HFFc6 (cell line): ENCODE results near the gene TTC7B. TPM values are rescaled to one million over a fixed set of nuclear protein-coding genes. Genes with fewer than 3 reads are reported as not detected.

Experiments
- DNase-seq: peaks from one replicate; pipeline ENCODE4 v3.0.0-alpha.2; 2018
- H3K27ac Mint-ChIP-seq: 2 replicates; pipeline ENCODE4 v1.8.0; 2020; ENCODE audit warnings: mild to moderate bottlenecking, mixed read lengths
- H3K27me3 Mint-ChIP-seq: 2 replicates; pipeline ENCODE4 v1.8.0; 2021; ENCODE audit warnings: mild to moderate bottlenecking, moderate library complexity, mixed read lengths; ENCODE audit not compliant: insufficient read depth
- H3K36me3 Mint-ChIP-seq: 2 replicates; pipeline ENCODE4 v1.8.0; 2021; ENCODE audit warnings: low read depth, mixed read lengths
- H3K4me1 Mint-ChIP-seq: 2 replicates; pipeline ENCODE4 v1.8.0; 2020; ENCODE audit warnings: low read depth, mixed read lengths
- H3K4me3 Mint-ChIP-seq: 2 replicates; pipeline ENCODE4 v1.8.0; 2020; ENCODE audit warnings: mild to moderate bottlenecking, moderate library complexity, mixed read lengths
- H3K9me3 Mint-ChIP-seq: 2 replicates; pipeline ENCODE4 v1.8.0; 2020; ENCODE audit warnings: mild to moderate bottlenecking, mixed read lengths
- total RNA-seq, 6 experiments: library from RNA; stranded (reverse); fragmentation: NEBNext Ultra II Directional; extraction: Animal tissue kit (Norgen Biotek cat#: 25700); gene quantifications; 2 replicates in 1 of 6; 3 replicates in 5 of 6; pipeline ENCODE4 v1.2.3, GENCODE V29; 2021
- TF ChIP-seq, protein P1 (sequence below): fragments of 200-600 bp; sonication (generic); IDR thresholded peaks from 2 replicates; pipeline ENCODE4 v1.5.0; 2021; ENCODE audit warnings: antibody characterized with exemption, mild to moderate bottlenecking

The TTC7B gene
- total RNA-seq, 6 experiments from 2014 or later, result 34.6 to 46.9 (median 40.9) TPM

DNA sequence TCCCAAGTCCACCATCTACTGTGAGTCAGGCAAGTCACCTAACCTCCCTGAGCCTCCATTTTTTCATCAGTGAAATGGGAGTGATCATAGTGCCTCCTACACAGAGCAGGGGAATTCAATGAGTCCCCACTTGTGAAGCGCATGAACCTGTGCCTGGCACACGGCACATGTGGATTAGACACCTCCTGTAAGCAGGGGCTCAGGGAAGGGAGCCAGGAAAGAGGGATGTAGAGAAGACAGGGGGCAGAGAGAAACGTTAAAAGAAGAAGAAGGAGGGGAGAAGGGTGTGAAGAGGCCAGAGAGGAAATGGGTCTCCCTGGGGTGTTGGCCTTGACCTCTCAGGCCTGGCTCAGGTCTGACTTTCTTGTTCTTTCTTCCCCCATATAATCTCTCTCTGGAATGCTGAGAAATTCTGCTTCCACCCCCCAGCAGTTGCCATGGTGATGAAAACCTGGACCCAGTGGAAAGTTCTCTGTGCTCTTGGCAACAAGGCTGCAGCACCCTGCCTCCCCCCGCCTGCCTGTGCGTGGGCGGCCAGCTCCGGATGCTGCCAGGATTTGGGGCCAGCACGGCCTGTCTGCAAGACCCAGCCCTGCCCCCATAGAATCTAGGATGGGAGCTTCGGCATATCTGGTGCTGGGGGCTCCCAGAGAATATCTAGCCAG is 324.9 kb downstream of the TTC7B start:
- TF ChIP-seq, protein P1, sequence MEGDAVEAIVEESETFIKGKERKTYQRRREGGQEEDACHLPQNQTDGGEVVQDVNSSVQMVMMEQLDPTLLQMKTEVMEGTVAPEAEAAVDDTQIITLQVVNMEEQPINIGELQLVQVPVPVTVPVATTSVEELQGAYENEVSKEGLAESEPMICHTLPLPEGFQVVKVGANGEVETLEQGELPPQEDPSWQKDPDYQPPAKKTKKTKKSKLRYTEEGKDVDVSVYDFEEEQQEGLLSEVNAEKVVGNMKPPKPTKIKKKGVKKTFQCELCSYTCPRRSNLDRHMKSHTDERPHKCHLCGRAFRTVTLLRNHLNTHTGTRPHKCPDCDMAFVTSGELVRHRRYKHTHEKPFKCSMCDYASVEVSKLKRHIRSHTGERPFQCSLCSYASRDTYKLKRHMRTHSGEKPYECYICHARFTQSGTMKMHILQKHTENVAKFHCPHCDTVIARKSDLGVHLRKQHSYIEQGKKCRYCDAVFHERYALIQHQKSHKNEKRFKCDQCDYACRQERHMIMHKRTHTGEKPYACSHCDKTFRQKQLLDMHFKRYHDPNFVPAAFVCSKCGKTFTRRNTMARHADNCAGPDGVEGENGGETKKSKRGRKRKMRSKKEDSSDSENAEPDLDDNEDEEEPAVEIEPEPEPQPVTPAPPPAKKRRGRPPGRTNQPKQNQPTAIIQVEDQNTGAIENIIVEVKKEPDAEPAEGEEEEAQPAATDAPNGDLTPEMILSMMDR, result no peak
- Mint-ChIP-seq H3K9me3 (no peaks in the 10 kb centered on the region; the same call in 1 of the 2 replicates), H3K4me1 (peaks cover 18% of the 10 kb centered on the region), H3K36me3 (no peaks in the 10 kb centered on the region), H3K4me3 (peak overlapping the region; percentile 39; the same call in 1 of the 2 replicates), H3K27ac (no peak overlapping the region), H3K27me3 (peaks cover 15% of the 10 kb centered on the region; the same call in 1 of the 2 replicates)
- peak; percentile 36 for DNase-seq

DNA sequence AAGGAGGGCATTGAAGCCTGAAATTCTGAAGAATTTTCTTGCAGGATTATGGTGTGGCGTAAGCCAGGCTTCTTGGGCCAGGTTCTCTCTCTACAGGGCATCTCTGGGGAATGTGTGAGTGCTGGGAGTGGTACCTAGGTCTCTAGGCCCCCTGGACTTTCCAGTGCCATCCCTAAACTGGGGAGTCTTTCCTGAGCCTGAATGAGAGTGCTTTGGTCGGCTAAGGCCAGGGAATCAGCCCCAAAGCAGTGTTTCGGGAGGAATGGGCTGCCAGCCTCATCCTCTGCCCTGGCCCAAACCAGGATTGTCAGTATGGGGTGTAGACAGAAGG is 325.5 kb downstream of the TTC7B start:
- Mint-ChIP-seq H3K9me3 (no peaks in the 10 kb centered on the region; the same call in 1 of the 2 replicates), H3K36me3 (no peaks in the 10 kb centered on the region), H3K27me3 (peaks cover 15% of the 10 kb centered on the region), H3K4me1 (peaks cover 18% of the 10 kb centered on the region), H3K4me3 (no peak overlapping the region), H3K27ac (no peak overlapping the region)
- TF ChIP-seq, protein P1, result no peak
- no peak for DNase-seq

DNA sequence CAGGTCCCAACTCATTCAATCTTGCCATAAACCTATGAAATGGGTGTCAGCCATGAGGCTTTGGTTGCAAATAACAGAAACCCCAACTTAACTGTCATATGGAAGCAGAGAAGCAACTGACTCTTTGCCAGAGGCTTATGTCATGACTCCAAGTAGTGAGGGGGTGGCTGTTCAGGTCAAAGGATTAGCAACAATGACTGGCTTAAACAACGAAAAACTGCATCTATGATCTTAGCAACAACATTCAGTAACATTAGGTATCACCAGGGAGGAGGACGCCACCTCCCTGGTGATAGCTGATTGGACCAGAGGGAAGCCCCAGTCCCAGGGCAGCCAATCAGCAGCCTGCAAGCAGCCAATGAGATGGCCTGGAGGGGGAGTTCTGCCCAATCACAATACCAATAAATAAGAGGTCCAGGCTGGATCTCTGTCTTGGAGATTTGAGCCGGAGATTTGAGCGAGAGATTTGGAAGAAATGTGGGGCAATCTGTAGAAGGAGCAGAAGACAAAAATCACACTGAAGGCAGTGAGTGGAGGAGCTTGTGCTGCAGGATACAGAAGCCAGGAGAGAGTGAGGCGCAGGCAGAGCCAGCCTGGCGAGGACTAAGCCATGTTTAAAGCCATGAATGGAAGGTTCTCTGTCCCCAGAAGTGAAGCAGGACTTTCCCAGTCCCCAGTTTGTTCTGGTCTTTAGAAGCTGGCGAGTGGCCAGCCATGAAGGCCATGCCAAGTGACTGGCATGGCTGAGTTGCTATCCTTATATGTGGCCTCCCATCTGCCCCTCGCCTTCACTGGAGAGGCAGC is 326.1 kb downstream of the TTC7B start:
- TF ChIP-seq, protein P1, result no peak
- Mint-ChIP-seq H3K4me3 (no peak overlapping the region), H3K9me3 (no peaks in the 10 kb centered on the region; the same call in 1 of the 2 replicates), H3K4me1 (peaks cover 18% of the 10 kb centered on the region), H3K27me3 (peaks cover 15% of the 10 kb centered on the region), H3K36me3 (no peaks in the 10 kb centered on the region), H3K27ac (no peak overlapping the region)
- no peak for DNase-seq

DNA sequence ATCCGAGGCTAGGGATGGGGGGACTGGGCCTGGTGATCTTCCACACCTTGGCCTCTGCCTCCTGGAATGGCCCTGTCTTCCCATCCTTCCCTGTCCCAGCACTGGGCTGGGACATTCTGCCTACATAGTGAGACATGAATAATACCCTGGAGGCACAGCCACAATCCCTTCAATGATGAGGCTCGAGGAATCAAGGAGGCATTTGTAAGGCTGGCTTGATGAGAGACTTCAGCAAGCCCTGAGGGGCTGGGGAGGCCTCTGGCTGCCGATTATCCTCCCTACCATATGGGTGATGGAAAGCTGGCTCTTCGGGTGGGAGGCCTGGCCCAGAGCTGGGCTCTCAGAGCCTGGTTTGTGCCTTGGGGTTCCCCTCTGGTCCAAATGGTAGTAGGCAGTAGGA is 326.9 kb downstream of the TTC7B start:
- Mint-ChIP-seq H3K4me1 (peaks cover 18% of the 10 kb centered on the region), H3K36me3 (no peaks in the 10 kb centered on the region)
- TF ChIP-seq, protein P1, result no peak

DNA sequence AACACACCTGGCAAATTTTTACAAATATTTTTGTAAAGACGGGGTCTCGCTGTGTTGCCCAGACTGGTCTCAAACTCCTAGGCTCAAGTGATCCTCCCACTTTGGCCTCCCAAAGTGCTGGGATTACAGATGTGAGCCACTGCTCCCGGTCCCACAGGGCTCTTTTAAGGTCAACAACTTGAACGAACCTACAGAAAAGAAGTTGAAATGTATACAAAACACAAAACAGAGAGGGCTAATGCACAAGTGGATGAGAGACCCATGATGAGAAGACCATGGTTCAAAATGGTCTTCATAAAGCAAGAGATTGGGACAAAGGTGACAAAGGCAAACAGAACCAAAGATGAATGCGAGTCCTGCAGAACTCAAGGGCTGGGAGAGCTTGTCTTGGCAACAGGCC is 328.0 kb downstream of the TTC7B start:
- Mint-ChIP-seq H3K9me3 (no peaks in the 10 kb centered on the region; the same call in 1 of the 2 replicates), H3K4me3 (no peak overlapping the region), H3K36me3 (no peaks in the 10 kb centered on the region), H3K27me3 (peaks cover 12% of the 10 kb centered on the region), H3K4me1 (peaks cover 18% of the 10 kb centered on the region), H3K27ac (no peak overlapping the region)
- no peak for DNase-seq
- TF ChIP-seq, protein P1, result no peak

More for the DNA sequence above, 326.9 kb downstream of the TTC7B start:
- Mint-ChIP-seq H3K27me3 (peaks cover 15% of the 10 kb centered on the region), H3K9me3 (no peaks in the 10 kb centered on the region; the same call in 1 of the 2 replicates), H3K4me3 (no peak overlapping the region), H3K27ac (no peak overlapping the region)
- DNase-seq, result no peak
